ENCODE data around the gene AKT3. TPM values are rescaled to one million over a fixed set of nuclear protein-coding genes. Genes with fewer than 3 reads are reported as not detected.

The AKT3 gene
- total RNA-seq, 2 experiments from 2014 or later: 38.2 to 41.4 TPM

DNA sequence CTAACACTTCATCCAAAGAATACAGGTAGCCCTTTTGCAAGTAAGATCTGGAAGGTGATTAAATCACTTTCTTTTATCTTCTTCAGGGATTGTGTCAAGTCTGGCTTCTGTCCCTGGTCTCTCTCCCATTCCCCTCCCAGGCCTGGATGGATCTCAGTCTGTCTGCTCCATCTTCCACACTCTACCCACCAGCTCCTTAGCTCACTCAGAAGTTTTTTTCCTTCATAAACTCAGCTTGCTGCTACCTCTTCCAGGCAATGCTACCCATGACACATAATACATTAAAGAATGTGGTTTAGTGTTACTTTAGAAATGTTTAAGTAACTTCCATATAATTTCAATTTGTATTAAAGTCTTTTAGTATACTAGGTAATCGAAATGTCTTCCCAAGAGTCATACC is 133.1 kb downstream of the AKT3 start:
- Mint-ChIP-seq H3K36me3 (ENCODE audit: low read depth) (peaks cover 9% of the 10 kb centered on the region), H3K4me1 (no peaks in the 10 kb centered on the region), H3K27me3 (no peaks in the 10 kb centered on the region), H3K9me3 (peaks cover 2% of the 10 kb centered on the region), H3K27ac (no peak overlapping the region), H3K4me3 (no peak overlapping the region)
- ChIA-PET POLR2A (no interaction called here), CTCF (no interaction called here)
- DNase-seq: no peak

GRCh38 chr1:243715285-243715684 is 134.8 kb downstream of the AKT3 start:
- Mint-ChIP-seq H3K9me3 (peaks cover 2% of the 10 kb centered on the region), H3K27ac (no peak overlapping the region), H3K4me3 (no peak overlapping the region), H3K4me1 (peaks cover 9% of the 10 kb centered on the region), H3K36me3 (ENCODE audit: low read depth) (peaks cover 9% of the 10 kb centered on the region), H3K27me3 (no peaks in the 10 kb centered on the region)
- ChIA-PET POLR2A (no interaction called here), CTCF (no interaction called here)
- DNase-seq: no peak

DNA sequence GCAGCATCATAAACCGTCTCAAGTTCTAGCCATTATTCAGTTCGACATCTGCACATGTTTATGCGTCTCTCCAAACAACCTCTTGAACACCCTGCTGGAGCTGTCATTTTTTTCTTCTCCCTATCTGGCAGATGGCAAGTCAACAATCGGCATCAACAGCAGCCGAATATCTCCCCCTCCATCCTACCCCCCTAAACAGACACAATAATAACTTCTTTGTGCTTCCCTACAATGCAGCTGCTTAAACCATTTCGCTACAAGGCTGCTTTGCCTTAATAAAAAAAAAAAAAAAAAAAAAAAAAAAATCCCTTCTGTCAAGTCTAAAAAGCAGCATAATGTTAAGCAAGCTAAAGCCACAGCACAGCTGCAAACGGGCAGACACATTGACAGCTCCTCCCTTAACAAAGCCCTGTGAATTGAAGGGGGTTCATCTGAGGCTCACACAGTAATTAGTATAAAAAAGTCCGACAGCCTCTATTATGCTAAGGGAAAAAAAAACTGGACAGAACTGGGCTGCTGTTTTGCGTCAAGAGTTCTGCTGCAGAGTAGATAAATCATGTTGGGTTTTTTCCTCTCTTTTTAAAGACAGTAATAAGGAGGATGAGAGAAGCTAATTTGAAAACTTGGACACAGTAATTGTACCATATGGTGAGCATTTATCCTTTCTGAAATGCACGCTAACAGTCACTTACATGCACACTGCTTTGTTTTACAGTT is 136.4 kb downstream of the AKT3 start:
- CTCF ChIA-PET: interaction anchor here (0.7 kb wide), 1 partner anchor 79 kb away, joined by 3 read pairs; no protein-coding TSS in a partner anchor
- Mint-ChIP-seq H3K36me3 (ENCODE audit: low read depth) (no peaks in the 10 kb centered on the region), H3K4me1 (peaks cover 10% of the 10 kb centered on the region), H3K9me3 (no peaks in the 10 kb centered on the region), H3K27me3 (no peaks in the 10 kb centered on the region), H3K27ac (no peak overlapping the region), H3K4me3 (no peak overlapping the region)
- POLR2A ChIA-PET: no interaction called here
- DNase-seq: no peak

GRCh38 chr1:243712941-243713340 is 137.1 kb downstream of the AKT3 start:
- ChIA-PET CTCF (no interaction called here), POLR2A (no interaction called here)
- Mint-ChIP-seq H3K27ac (no peak overlapping the region), H3K4me3 (no peak overlapping the region), H3K4me1 (peaks cover 10% of the 10 kb centered on the region), H3K36me3 (ENCODE audit: low read depth) (no peaks in the 10 kb centered on the region), H3K27me3 (no peaks in the 10 kb centered on the region), H3K9me3 (no peaks in the 10 kb centered on the region)
- DNase-seq: no peak

DNA sequence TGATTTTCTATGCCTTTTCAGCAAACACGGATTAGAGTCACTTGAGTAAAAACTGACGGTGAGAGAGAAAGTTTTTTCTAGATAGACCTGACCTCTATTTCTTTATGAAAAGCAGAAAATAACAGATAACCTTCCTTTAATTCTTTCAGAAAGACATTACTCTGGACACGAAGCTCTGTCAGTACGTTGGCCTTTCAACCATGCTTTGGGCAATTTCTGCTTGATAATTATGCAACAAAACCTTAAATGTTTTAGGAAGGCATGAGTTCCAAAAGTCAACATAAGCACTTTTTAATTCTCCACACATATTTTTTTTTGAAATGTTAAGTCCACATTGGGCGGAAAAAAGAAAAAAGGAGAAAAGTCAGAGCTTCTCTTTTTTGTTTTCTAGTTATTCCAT is 137.8 kb downstream of the AKT3 start:
- CTCF ChIA-PET: no interaction called here
- peaks cover 10% of the 10 kb centered on the region for H3K4me1 Mint-ChIP-seq
- no peak overlapping the region for H3K4me3 Mint-ChIP-seq
- H3K27me3 Mint-ChIP-seq: no peaks in the 10 kb centered on the region
- DNase-seq: no peak
- no peaks in the 10 kb centered on the region for H3K9me3 Mint-ChIP-seq
- H3K36me3 Mint-ChIP-seq (ENCODE audit: low read depth): no peaks in the 10 kb centered on the region
- H3K27ac Mint-ChIP-seq: no peak overlapping the region
- POLR2A ChIA-PET: no interaction called here

GRCh38 chr1:243710467-243710866 is 139.6 kb downstream of the AKT3 start:
- H3K4me3 Mint-ChIP-seq: no peak overlapping the region
- H3K9me3 Mint-ChIP-seq: no peaks in the 10 kb centered on the region
- peaks cover 10% of the 10 kb centered on the region for H3K4me1 Mint-ChIP-seq
- ChIA-PET POLR2A (no interaction called here), CTCF (no interaction called here)
- H3K27me3 Mint-ChIP-seq: no peaks in the 10 kb centered on the region
- DNase-seq: no peak
- H3K36me3 Mint-ChIP-seq (ENCODE audit: low read depth): no peaks in the 10 kb centered on the region
- no peak overlapping the region for H3K27ac Mint-ChIP-seq

DNA sequence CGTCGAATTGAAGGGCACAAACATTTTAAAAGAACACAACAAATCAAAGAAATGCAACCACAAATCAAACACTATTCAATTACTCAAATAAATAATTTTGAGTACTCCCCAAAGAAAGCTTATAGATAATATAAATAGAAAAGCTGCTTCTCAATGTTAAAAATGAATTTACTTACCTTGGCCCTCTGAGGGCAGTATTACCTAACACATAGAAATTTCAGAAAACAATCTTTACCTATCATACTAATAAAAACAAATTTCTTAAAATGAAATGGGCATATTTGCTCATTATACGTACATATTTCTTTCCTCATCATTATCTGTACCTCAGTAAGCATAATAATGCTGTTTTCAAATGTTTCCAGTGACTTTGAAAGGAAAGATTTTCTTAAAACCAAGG is 141.8 kb downstream of the AKT3 start:
- no peaks in the 10 kb centered on the region for H3K9me3 Mint-ChIP-seq
- no peaks in the 10 kb centered on the region for H3K36me3 Mint-ChIP-seq (ENCODE audit: low read depth)
- CTCF ChIA-PET: no interaction called here
- no peak overlapping the region for H3K4me3 Mint-ChIP-seq
- POLR2A ChIA-PET: no interaction called here
- no peak overlapping the region for H3K27ac Mint-ChIP-seq
- no peak for DNase-seq
- H3K27me3 Mint-ChIP-seq: no peaks in the 10 kb centered on the region
- H3K4me1 Mint-ChIP-seq: peaks cover 10% of the 10 kb centered on the region

DNA sequence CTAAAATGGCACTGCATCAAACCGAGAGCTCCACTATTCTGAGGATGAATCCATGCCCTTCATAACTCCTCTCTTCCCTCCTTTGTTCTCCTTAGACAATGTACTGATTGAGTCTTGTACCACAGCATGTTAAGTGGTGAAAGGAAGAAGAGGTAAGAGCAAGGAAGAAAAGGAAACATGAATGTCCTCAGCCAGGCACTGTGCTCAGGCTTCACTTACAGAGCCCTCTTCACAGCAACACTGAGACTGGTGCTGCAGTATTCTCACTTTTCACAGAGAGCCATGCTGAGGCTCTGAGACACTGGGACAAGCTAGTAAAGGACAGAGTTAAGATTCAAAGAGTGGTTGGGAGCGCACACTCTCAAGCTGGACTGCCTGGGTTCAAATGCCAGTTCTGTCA is 143.5 kb downstream of the AKT3 start:
- POLR2A ChIA-PET: no interaction called here
- H3K9me3 Mint-ChIP-seq: no peaks in the 10 kb centered on the region
- no peak overlapping the region for H3K27ac Mint-ChIP-seq
- H3K36me3 Mint-ChIP-seq (ENCODE audit: low read depth): no peaks in the 10 kb centered on the region
- DNase-seq: no peak
- H3K27me3 Mint-ChIP-seq: no peaks in the 10 kb centered on the region
- H3K4me1 Mint-ChIP-seq: peaks cover 10% of the 10 kb centered on the region
- no peak overlapping the region for H3K4me3 Mint-ChIP-seq
- CTCF ChIA-PET: interaction anchor here (1.3 kb wide), 1 partner anchor 363 kb away, joined by 4 read pairs; no protein-coding TSS in a partner anchor

DNA sequence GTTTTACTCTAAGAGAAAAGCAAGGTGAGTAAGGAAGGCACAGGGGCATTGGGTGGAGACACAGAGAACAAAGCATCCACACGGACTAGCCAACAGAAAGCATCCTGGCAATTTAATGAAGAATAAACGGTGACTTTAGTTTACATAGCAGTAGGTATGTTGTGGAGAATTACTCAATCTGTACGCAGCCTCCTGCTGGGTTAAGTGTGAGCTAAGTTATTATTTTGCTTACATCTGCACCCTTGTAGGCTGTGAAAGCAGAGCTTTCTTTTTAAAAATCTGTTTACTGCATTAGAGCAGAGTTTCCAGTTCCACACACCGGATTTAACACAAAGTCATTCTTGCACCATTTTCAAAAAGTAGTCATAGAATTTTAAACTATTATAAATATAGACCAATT is 144.5 kb downstream of the AKT3 start:
- ChIA-PET CTCF (no interaction called here), POLR2A (no interaction called here)
- H3K4me3 Mint-ChIP-seq: no peak overlapping the region

DNA sequence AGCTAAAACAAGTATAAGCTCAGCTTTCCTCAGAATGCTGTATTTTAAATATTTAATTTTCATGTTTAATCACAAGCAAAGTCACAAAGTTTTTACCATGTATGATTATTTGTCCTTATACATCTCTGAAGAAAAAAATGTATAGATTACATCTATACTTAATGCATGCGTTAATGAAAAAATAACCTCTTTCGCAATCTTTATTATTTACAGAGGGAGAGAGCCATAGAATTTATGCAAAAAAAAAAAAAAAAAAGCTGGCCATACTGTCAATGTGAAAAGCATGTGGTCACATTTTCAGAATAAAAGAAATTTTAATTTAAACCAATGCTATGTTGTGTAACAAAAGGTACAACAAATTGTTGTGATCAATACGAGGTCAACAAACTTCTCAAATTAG is 148.2 kb downstream of the AKT3 start:
- POLR2A ChIA-PET: no interaction called here
- H3K4me3 Mint-ChIP-seq: no peak overlapping the region
- CTCF ChIA-PET: no interaction called here
- H3K36me3 Mint-ChIP-seq (ENCODE audit: low read depth): no peaks in the 10 kb centered on the region
- no peak for DNase-seq
- H3K4me1 Mint-ChIP-seq: no peaks in the 10 kb centered on the region
- H3K9me3 Mint-ChIP-seq: no peaks in the 10 kb centered on the region
- no peaks in the 10 kb centered on the region for H3K27me3 Mint-ChIP-seq
- H3K27ac Mint-ChIP-seq: no peak overlapping the region

More for the DNA sequence above, 144.5 kb downstream of the AKT3 start:
- no peak overlapping the region for H3K27ac Mint-ChIP-seq
- no peaks in the 10 kb centered on the region for H3K27me3 Mint-ChIP-seq
- no peaks in the 10 kb centered on the region for H3K9me3 Mint-ChIP-seq
- no peak for DNase-seq
- H3K36me3 Mint-ChIP-seq (ENCODE audit: low read depth): no peaks in the 10 kb centered on the region
- peaks cover 4% of the 10 kb centered on the region for H3K4me1 Mint-ChIP-seq

DNA sequence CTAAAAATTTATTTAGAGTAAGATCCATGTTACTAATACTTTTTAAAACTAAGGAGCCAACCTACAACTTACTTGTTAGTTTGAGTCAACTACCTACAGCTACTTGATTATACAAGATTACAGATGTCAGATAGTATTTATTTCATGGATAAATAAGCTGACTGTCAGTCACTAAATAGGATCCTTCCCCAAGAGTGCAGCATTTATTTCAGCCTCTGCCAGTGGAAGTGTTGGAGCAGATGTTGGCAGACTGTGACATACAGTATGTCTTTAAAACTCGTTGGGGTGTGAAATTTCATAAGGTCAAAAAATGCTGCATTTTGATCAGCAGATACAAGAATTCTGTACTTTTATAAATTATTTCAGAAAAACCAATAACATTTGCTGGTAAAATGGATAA is 156.2 kb downstream of the AKT3 start:
- ChIA-PET POLR2A (no interaction called here), CTCF (no interaction called here)
- no peaks in the 10 kb centered on the region for H3K9me3 Mint-ChIP-seq
- H3K36me3 Mint-ChIP-seq (ENCODE audit: low read depth): peaks cover 14% of the 10 kb centered on the region
- no peak for DNase-seq
- H3K4me1 Mint-ChIP-seq: no peaks in the 10 kb centered on the region
- no peaks in the 10 kb centered on the region for H3K27me3 Mint-ChIP-seq
- H3K4me3 Mint-ChIP-seq: no peak overlapping the region
- H3K27ac Mint-ChIP-seq: no peak overlapping the region

DNA sequence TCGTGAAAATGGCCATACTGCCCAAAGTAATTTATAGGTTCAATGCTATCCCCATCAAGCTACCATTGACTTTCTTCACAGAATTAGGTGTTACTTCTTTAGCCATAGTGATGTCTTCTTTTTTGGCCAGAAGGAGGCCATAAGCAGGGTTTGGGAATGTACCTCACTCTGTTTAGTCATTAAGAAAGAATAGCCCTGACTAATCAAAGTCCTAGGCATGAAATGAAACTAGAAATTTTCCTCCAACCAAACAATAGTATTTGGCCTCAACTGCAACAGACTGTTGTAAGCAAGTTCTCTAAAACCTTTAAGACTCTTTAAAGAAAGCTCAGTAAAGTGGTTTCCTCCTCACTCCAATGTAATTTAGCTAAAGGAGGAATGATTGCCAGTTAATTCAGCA is 163.9 kb downstream of the AKT3 start:
- H3K36me3 Mint-ChIP-seq (ENCODE audit: low read depth): peaks cover 33% of the 10 kb centered on the region
- POLR2A ChIA-PET: no interaction called here
- CTCF ChIA-PET: no interaction called here
- H3K27ac Mint-ChIP-seq: no peak overlapping the region
- no peaks in the 10 kb centered on the region for H3K27me3 Mint-ChIP-seq
- no peak for DNase-seq
- no peaks in the 10 kb centered on the region for H3K9me3 Mint-ChIP-seq
- H3K4me1 Mint-ChIP-seq: no peaks in the 10 kb centered on the region
- no peak overlapping the region for H3K4me3 Mint-ChIP-seq

- CTCF ChIA-PET: no interaction called here
- Mint-ChIP-seq H3K27me3 (no peaks in the 10 kb centered on the region), H3K27ac (no peak overlapping the region), H3K9me3 (no peaks in the 10 kb centered on the region), H3K4me3 (no peak overlapping the region), H3K4me1 (no peaks in the 10 kb centered on the region), H3K36me3 (ENCODE audit: low read depth) (peaks cover 20% of the 10 kb centered on the region)
- POLR2A ChIA-PET: no interaction called here
- no peak for DNase-seq
Observed at GRCh38 chr1:243680860-243681259, 169.2 kb downstream of the AKT3 start.

GRCh38 chr1:243672539-243673074 is 177.4 kb downstream of the AKT3 start:
- DNase-seq: no peak
- Mint-ChIP-seq H3K4me1 (no peaks in the 10 kb centered on the region), H3K36me3 (ENCODE audit: low read depth) (peaks cover 8% of the 10 kb centered on the region), H3K27ac (no peak overlapping the region), H3K27me3 (no peaks in the 10 kb centered on the region), H3K4me3 (no peak overlapping the region), H3K9me3 (no peaks in the 10 kb centered on the region)
- CTCF ChIA-PET: no interaction called here
- POLR2A ChIA-PET: no interaction called here
